ENCODE measurements around the gene FBXW12. TPM values are rescaled to one million over a fixed set of nuclear protein-coding genes. Genes with fewer than 3 reads are reported as not detected.

Gene FBXW12
- total RNA-seq, 2 experiments from 2014 or later = not detected

GRCh38 chr3:48420561-48420960 is 48.5 kb downstream of the FBXW12 start:
- H3K27ac Mint-ChIP-seq = no peak overlapping the region
- no peaks in the 10 kb centered on the region for H3K27me3 Mint-ChIP-seq
- ChIA-PET POLR2A (no interaction called here), CTCF (interaction anchor here (4.4 kb wide), 1 partner anchor 16 kb away, joined by 27 read pairs; no protein-coding TSS in a partner anchor)
- intact Hi-C loops (cut with micrococcal nuclease) = no loop called here
- no peak overlapping the region for H3K4me3 Mint-ChIP-seq
- no peaks in the 10 kb centered on the region for H3K36me3 Mint-ChIP-seq (ENCODE audit: low read depth)
- H3K9me3 Mint-ChIP-seq = no peaks in the 10 kb centered on the region
- ATAC-seq = no peak
- TF ChIP-seq CTCF (IDR thresholded peaks at IDR 0.05) = no peak
- no peak for DNase-seq
- H3K4me1 Mint-ChIP-seq (ENCODE audit: low read depth) = no peaks in the 10 kb centered on the region

- DNase-seq (peak; percentile 16), ATAC-seq (no peak)
- TF ChIP-seq CTCF (IDR thresholded peaks at IDR 0.05) = no peak
- no peak overlapping the region for H3K4me3 Mint-ChIP-seq
- no peaks in the 10 kb centered on the region for H3K27me3 Mint-ChIP-seq
- ChIA-PET CTCF (interaction anchor here (0.8 to 3.4 kb wide), 4 partner anchors 10 to 144 kb away, joined by 3 to 18 read pairs (median 10); no protein-coding TSS in a partner anchor), POLR2A (interaction anchor here (1.0 to 1.5 kb wide), 2 partner anchors 17 to 154 kb away, joined by 3 read pairs; no protein-coding TSS in a partner anchor)
- no peaks in the 10 kb centered on the region for H3K4me1 Mint-ChIP-seq (ENCODE audit: low read depth)
- no peaks in the 10 kb centered on the region for H3K9me3 Mint-ChIP-seq
- intact Hi-C loops (cut with micrococcal nuclease) = no loop called here
- H3K36me3 Mint-ChIP-seq (ENCODE audit: low read depth) = no peaks in the 10 kb centered on the region
- H3K27ac Mint-ChIP-seq = no peak overlapping the region
Observed at GRCh38 chr3:48422272-48422671, 50.3 kb downstream of the FBXW12 start.

DNA sequence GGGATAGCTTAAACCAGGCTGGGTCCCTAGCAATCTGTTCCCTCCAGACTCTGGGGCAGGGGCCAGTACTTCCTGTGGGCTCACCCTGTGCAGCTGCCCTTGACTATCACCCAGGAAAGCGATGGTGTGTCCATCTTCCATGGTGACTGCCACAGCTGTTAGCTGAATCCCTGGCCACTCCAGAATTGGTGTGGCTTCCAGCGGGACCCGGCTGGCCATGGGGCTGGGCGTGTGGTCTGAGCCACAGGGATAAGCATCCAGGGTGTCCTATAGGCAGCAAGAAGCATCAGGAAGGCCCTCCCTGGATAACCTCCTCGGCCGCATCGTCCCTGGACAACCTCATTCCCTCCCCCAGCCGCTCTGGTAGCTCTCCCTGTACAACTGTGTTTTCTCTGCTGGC is 50.7 kb downstream of the FBXW12 start:
- POLR2A ChIA-PET = interaction anchor here (1.0 to 1.5 kb wide), 2 partner anchors 17 to 155 kb away, joined by 3 read pairs; no protein-coding TSS in a partner anchor
- no peaks in the 10 kb centered on the region for H3K36me3 Mint-ChIP-seq (ENCODE audit: low read depth)
- H3K4me3 Mint-ChIP-seq = no peak overlapping the region
- no peak overlapping the region for H3K27ac Mint-ChIP-seq
- H3K4me1 Mint-ChIP-seq (ENCODE audit: low read depth) = no peaks in the 10 kb centered on the region
- TF ChIP-seq CTCF (IDR thresholded peaks at IDR 0.05) = no peak
- DNase-seq (no peak), ATAC-seq (no peak)
- CTCF ChIA-PET = interaction anchor here (0.8 to 3.4 kb wide), 4 partner anchors 10 to 145 kb away, joined by 3 to 18 read pairs (median 10); no protein-coding TSS in a partner anchor
- no peaks in the 10 kb centered on the region for H3K9me3 Mint-ChIP-seq
- intact Hi-C loops (cut with micrococcal nuclease) = no loop called here
- no peaks in the 10 kb centered on the region for H3K27me3 Mint-ChIP-seq

GRCh38 chr3:48423241-48423882 is 51.3 kb downstream of the FBXW12 start:
- no peaks in the 10 kb centered on the region for H3K36me3 Mint-ChIP-seq (ENCODE audit: low read depth)
- H3K4me1 Mint-ChIP-seq (ENCODE audit: low read depth) = no peaks in the 10 kb centered on the region
- DNase-seq = no peak
- no peak overlapping the region for H3K27ac Mint-ChIP-seq
- ChIA-PET CTCF (interaction anchor here (1.2 to 3.4 kb wide), 5 partner anchors 9 to 36 kb away, joined by 3 to 18 read pairs (median 7); no protein-coding TSS in a partner anchor), POLR2A (interaction anchor here (0.6 to 1.5 kb wide), 3 partner anchors 13 to 155 kb away, joined by 3 read pairs; no protein-coding TSS in a partner anchor)
- no peak for TF ChIP-seq CTCF (IDR thresholded peaks at IDR 0.05)
- no peak overlapping the region for H3K4me3 Mint-ChIP-seq
- no peaks in the 10 kb centered on the region for H3K9me3 Mint-ChIP-seq
- no peak for ATAC-seq
- intact Hi-C loops (cut with micrococcal nuclease) = no loop called here
- H3K27me3 Mint-ChIP-seq = peaks cover 6% of the 10 kb centered on the region
